ENCODE results near the gene PTPRF.
A peak's percentile ranks its signal among the peaks of the same experiment; 100 is the strongest.

The PTPRF gene

GRCh38 chr1:43582162-43582566, 51.5 kb downstream of the PTPRF start:
- DNase-seq (ENCODE audit: low read depth) = peak; percentile 44

- DNase-seq (ENCODE audit: low read depth) = no peak
Measured at GRCh38 chr1:43583058-43583457, 52.4 kb downstream of the PTPRF start.

GRCh38 chr1:43584204-43584603, 53.5 kb downstream of the PTPRF start:
- no peak for DNase-seq (ENCODE audit: low read depth)

GRCh38 chr1:43585557-43585956, 54.9 kb downstream of the PTPRF start:
- DNase-seq (ENCODE audit: low read depth) = no peak

GRCh38 chr1:43586136-43586731, 55.6 kb downstream of the PTPRF start:
- DNase-seq (ENCODE audit: low read depth) = no peak

- DNase-seq (ENCODE audit: low read depth) = no peak
Measured at GRCh38 chr1:43587001-43587400, 56.3 kb downstream of the PTPRF start.

GRCh38 chr1:43587594-43587993, 56.9 kb downstream of the PTPRF start:
- DNase-seq (ENCODE audit: low read depth) = peak; percentile 71

GRCh38 chr1:43588592-43588991, 57.9 kb downstream of the PTPRF start:
- no peak for DNase-seq (ENCODE audit: low read depth)

- no peak for DNase-seq (ENCODE audit: low read depth)
Measured at GRCh38 chr1:43590388-43590925, 59.8 kb downstream of the PTPRF start.

- DNase-seq (ENCODE audit: low read depth) = no peak
Measured at GRCh38 chr1:43591181-43591580, 60.5 kb downstream of the PTPRF start.

GRCh38 chr1:43592051-43592665, 61.5 kb downstream of the PTPRF start:
- DNase-seq (ENCODE audit: low read depth) = no peak

- no peak for DNase-seq (ENCODE audit: low read depth)
Measured at GRCh38 chr1:43592974-43593683, 62.4 kb downstream of the PTPRF start.

GRCh38 chr1:43596579-43596978, 65.9 kb downstream of the PTPRF start:
- DNase-seq (ENCODE audit: low read depth) = no peak

GRCh38 chr1:43597028-43597427, 66.3 kb downstream of the PTPRF start:
- DNase-seq (ENCODE audit: low read depth) = no peak

GRCh38 chr1:43597721-43598120, 67.0 kb downstream of the PTPRF start:
- DNase-seq (ENCODE audit: low read depth) = no peak

GRCh38 chr1:43598622-43599021, 67.9 kb downstream of the PTPRF start:
- DNase-seq (ENCODE audit: low read depth) = no peak

- no peak for DNase-seq (ENCODE audit: low read depth)
Measured at GRCh38 chr1:43600033-43601020, 69.6 kb downstream of the PTPRF start.

GRCh38 chr1:43602990-43603389, 72.3 kb downstream of the PTPRF start:
- no peak for DNase-seq (ENCODE audit: low read depth)

- DNase-seq (ENCODE audit: low read depth) = no peak
Measured at GRCh38 chr1:43604192-43604591, 73.5 kb downstream of the PTPRF start.

GRCh38 chr1:43605157-43605556, 74.5 kb downstream of the PTPRF start:
- DNase-seq (ENCODE audit: low read depth) = no peak

- no peak for DNase-seq (ENCODE audit: low read depth)
Measured at GRCh38 chr1:43605766-43606165, 75.1 kb downstream of the PTPRF start.

GRCh38 chr1:43606624-43607023, 75.9 kb downstream of the PTPRF start:
- DNase-seq (ENCODE audit: low read depth) = no peak
